ENCODE measurements around the gene WNT6. TPM values are rescaled to one million over a fixed set of nuclear protein-coding genes. Genes with fewer than 3 reads are reported as not detected.

The WNT6 gene
- total and polyA plus RNA-seq, 4 donors: 0.08 to 0.54 (median 0.28) TPM

DNA sequence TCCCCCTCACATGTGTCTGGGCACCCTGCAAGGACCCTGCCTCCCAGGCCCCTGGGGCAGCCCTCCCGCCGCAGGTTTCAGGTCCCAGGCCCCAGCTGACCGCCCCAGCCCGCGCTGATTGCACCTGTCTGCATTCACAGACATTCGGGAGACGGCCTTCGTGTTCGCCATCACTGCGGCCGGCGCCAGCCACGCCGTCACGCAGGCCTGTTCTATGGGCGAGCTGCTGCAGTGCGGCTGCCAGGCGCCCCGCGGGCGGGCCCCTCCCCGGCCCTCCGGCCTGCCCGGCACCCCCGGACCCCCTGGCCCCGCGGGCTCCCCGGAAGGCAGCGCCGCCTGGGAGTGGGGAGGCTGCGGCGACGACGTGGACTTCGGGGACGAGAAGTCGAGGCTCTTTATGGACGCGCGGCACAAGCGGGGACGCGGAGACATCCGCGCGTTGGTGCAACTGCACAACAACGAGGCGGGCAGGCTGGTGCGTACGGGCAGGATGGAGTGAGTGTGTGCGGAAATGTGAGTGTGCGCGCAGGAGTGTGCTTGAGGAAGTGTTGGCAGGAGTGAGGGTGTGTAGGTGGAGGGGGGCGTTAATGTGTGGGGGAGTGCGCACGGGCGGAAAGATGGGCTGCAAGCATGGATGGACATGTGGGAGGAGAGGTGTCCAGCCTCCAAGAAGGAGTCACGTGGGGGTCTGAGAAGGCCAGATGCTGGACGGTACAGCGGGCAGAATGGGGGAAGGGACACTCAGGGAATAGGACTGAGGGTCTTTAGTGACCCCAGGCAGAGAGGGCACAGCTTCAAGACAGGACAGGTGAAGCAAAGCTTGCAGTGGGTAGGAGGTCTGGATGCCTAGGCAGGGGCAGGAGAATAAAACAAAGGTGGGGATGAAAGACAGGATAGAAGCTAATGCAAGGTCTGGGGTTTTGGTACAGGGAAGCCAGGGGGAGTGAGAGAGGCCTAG, 12.0 kb downstream of the WNT6 start:
- H3K27me3 ChIP-seq (ENCODE audit: control insufficient read depth in 3 of 3, insufficient read depth in 3 of 3, low read length in 2 of 3): peaks cover 13 to 92% (median 72%) of the 10 kb centered on the region in 3 donors

GRCh38 chr2:218872645-218873358, 13.2 kb downstream of the WNT6 start:
- Histone ChIP-seq H3K4me3 (no peak overlapping the region), H3K9ac (ENCODE audit: insufficient read depth in 1 of 2, low read length in 2 of 2) (no peak overlapping the region), H3K27ac (ENCODE audit: low read depth in 1 of 2, low read length in 1 of 2) (no peak overlapping the region), H3K27me3 (ENCODE audit: control insufficient read depth in 3 of 3, insufficient read depth in 3 of 3, low read length in 2 of 3) (peaks cover 18 to 90% (median 72%) of the 10 kb centered on the region in 3 donors), H3K9me3 (ENCODE audit: control insufficient read depth in 4 of 4, insufficient read depth in 3 of 4, low read length in 3 of 4) (peaks cover 0 to 4% (median 0%) of the 10 kb centered on the region in 4 donors), H3K36me3 (ENCODE audit: control insufficient read depth in 4 of 4, insufficient read depth in 4 of 4, low read length in 4 of 4) (no peaks in the 10 kb centered on the region), H3K4me1 (ENCODE audit: control insufficient read depth in 5 of 5, insufficient read depth in 5 of 5, low read length in 5 of 5) (peaks cover 0 to 14% (median 5%) of the 10 kb centered on the region in 5 donors)
- DNase-seq (no peak), ATAC-seq (ENCODE audit: insufficient read depth, low FRiP score) (no peak)
- TF ChIP-seq CTCF (IDR thresholded peaks at IDR 0.05; ENCODE audit: control extremely low read depth, extremely low read depth): no peak
- WGBS, 2 donors: 16 to 17% methylated on average over 18 to 22 of the region's 22 CpGs

More for the DNA sequence above, 12.0 kb downstream of the WNT6 start:
- H3K9me3 ChIP-seq (ENCODE audit: control insufficient read depth in 4 of 4, insufficient read depth in 3 of 4, low read length in 3 of 4): peaks cover 0 to 4% (median 0%) of the 10 kb centered on the region in 4 donors
- DNase-seq (no peak), ATAC-seq (ENCODE audit: insufficient read depth, low FRiP score) (no peak)
- TF ChIP-seq CTCF (IDR thresholded peaks at IDR 0.05; ENCODE audit: control extremely low read depth, extremely low read depth): no peak
- H3K4me1 ChIP-seq (ENCODE audit: control insufficient read depth in 5 of 5, insufficient read depth in 5 of 5, low read length in 5 of 5): peaks cover 0 to 14% (median 5%) of the 10 kb centered on the region in 5 donors
- no peak overlapping the region for H3K4me3 ChIP-seq
- H3K9ac ChIP-seq (ENCODE audit: insufficient read depth in 1 of 2, low read length in 2 of 2): no peak overlapping the region
- no peak overlapping the region for H3K27ac ChIP-seq (ENCODE audit: low read depth in 1 of 2, low read length in 1 of 2)
- no peaks in the 10 kb centered on the region for H3K36me3 ChIP-seq (ENCODE audit: control insufficient read depth in 4 of 4, insufficient read depth in 4 of 4, low read length in 4 of 4)
- WGBS, 2 donors: 2 to 3% methylated on average over 59 to 60 of the region's 60 CpGs

DNA sequence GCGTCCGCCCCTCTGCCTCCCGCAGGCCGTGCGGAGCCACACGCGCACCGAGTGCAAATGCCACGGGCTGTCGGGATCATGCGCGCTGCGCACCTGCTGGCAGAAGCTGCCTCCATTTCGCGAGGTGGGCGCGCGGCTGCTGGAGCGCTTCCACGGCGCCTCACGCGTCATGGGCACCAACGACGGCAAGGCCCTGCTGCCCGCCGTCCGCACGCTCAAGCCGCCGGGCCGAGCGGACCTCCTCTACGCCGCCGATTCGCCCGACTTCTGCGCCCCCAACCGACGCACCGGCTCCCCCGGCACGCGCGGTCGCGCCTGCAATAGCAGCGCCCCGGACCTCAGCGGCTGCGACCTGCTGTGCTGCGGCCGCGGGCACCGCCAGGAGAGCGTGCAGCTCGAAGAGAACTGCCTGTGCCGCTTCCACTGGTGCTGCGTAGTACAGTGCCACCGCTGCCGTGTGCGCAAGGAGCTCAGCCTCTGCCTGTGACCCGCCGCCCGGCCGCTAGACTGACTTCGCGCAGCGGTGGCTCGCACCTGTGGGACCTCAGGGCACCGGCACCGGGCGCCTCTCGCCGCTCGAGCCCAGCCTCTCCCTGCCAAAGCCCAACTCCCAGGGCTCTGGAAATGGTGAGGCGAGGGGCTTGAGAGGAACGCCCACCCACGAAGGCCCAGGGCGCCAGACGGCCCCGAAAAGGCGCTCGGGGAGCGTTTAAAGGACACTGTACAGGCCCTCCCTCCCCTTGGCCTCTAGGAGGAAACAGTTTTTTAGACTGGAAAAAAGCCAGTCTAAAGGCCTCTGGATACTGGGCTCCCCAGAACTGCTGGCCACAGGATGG, 14.0 kb downstream of the WNT6 start:
- Histone ChIP-seq H3K4me1 (ENCODE audit: control insufficient read depth in 5 of 5, insufficient read depth in 5 of 5, low read length in 5 of 5) (peaks cover 0 to 14% (median 5%) of the 10 kb centered on the region in 5 donors), H3K9me3 (ENCODE audit: control insufficient read depth in 4 of 4, insufficient read depth in 3 of 4, low read length in 3 of 4) (peaks cover 0 to 4% (median 0%) of the 10 kb centered on the region in 4 donors), H3K27me3 (ENCODE audit: control insufficient read depth in 3 of 3, insufficient read depth in 3 of 3, low read length in 2 of 3) (peaks cover 18 to 86% (median 74%) of the 10 kb centered on the region in 3 donors), H3K4me3 (no peak overlapping the region), H3K9ac (ENCODE audit: insufficient read depth in 1 of 2, low read length in 2 of 2) (no peak overlapping the region), H3K36me3 (ENCODE audit: control insufficient read depth in 4 of 4, insufficient read depth in 4 of 4, low read length in 4 of 4) (no peaks in the 10 kb centered on the region), H3K27ac (ENCODE audit: low read depth in 1 of 2, low read length in 1 of 2) (no peak overlapping the region)
- TF ChIP-seq CTCF (IDR thresholded peaks at IDR 0.05; ENCODE audit: control extremely low read depth, extremely low read depth): no peak
- no peak for ATAC-seq (ENCODE audit: insufficient read depth, low FRiP score)
- DNase-seq: no peak
- WGBS, 2 donors: 4 to 7% methylated on average over 86 of the region's 86 CpGs
